Brain microvascular endothelial cell (primary cell): ENCODE results near the gene ZDHHC19.
"Not testable (repeated sequence)": the region's sequence is repeated elsewhere in the genome, so short reads cannot be mapped to it uniquely, and the experiment has no call there.

Experiments used
- DNase-seq: peaks from one replicate; pipeline ENCODE4 v3.0.0-alpha.2; 2020
- H3K27ac ChIP-seq: fragments of 250-450 bp; sonication (Bioruptor Pico); 2 replicates; pipeline ENCODE4 v1.5.1; 2020; ENCODE audit warnings: mild to moderate bottlenecking, moderate library complexity
- H3K27me3 ChIP-seq: fragments of 250-450 bp; sonication (Bioruptor Pico); replicated peaks from 2 replicates; pipeline ENCODE4 v1.5.1; 2020; ENCODE audit warnings: mild to moderate bottlenecking
- H3K36me3 ChIP-seq: fragments of 250-450 bp; sonication (Bioruptor Pico); replicated peaks from 2 replicates; pipeline ENCODE4 v1.5.1; 2020; ENCODE audit warnings: mild to moderate bottlenecking
- H3K4me3 ChIP-seq: 2 replicates; pipeline ENCODE4 v1.5.1; 2011; ENCODE audit warnings: low read depth, mild to moderate bottlenecking, control low read depth, low read length, moderate library complexity
- CTCF ChIP-seq: IDR thresholded peaks from 2 replicates; pipeline ENCODE4 v1.5.1; 2011; ENCODE audit warnings: low read depth, mild to moderate bottlenecking, moderate library complexity, low read length, control low read depth, inconsistent platforms; ENCODE audit errors: missing control alignments
- in situ Hi-C: cut with HindIII; loops from 2 replicates; pipeline ENCODE4 v1.10.0; 2017; ENCODE audit warnings: low sequenced_read_pairs, low pct_ligation_motif_present

Gene ZDHHC19

GRCh38 chr3:196246612-196247308, 35.6 kb upstream of the ZDHHC19 start:
- DNase-seq: peak; percentile 76
- no peak overlapping the region for H3K4me3 ChIP-seq
- peak overlapping the region; percentile 60 for H3K27ac ChIP-seq
- in situ Hi-C loops: no loop called here
- H3K27me3 ChIP-seq: no peaks in the 10 kb centered on the region
- TF ChIP-seq CTCF: no peak
- peaks cover 34% of the 10 kb centered on the region for H3K36me3 ChIP-seq

- H3K36me3 ChIP-seq: peaks cover 48% of the 10 kb centered on the region
These were observed 33.0 kb upstream of the ZDHHC19 start for GRCh38 chr3:196244166-196244565.

GRCh38 chr3:196241704-196242103, 30.5 kb upstream of the ZDHHC19 start:
- no peak for DNase-seq
- Histone ChIP-seq H3K4me3 (no peak overlapping the region), H3K27me3 (no peaks in the 10 kb centered on the region), H3K36me3 (peaks cover 48% of the 10 kb centered on the region), H3K27ac (no peak overlapping the region)
- in situ Hi-C loops: no loop called here
- no peak for TF ChIP-seq CTCF

More at GRCh38 chr3:196244166-196244565, 33.0 kb upstream of the ZDHHC19 start:
- DNase-seq, H3K27me3 ChIP-seq, H3K27ac ChIP-seq, in situ Hi-C loops, H3K4me3 ChIP-seq: not testable (repeated sequence)

- in situ Hi-C loops: no loop called here
- no peak for TF ChIP-seq CTCF
- peaks cover 40% of the 10 kb centered on the region for H3K36me3 ChIP-seq
These were observed 29.2 kb upstream of the ZDHHC19 start for GRCh38 chr3:196240424-196240823.

GRCh38 chr3:196238612-196239560, 27.7 kb upstream of the ZDHHC19 start:
- H3K27me3 ChIP-seq: no peaks in the 10 kb centered on the region
- H3K27ac ChIP-seq: peak overlapping the region; percentile 47
- in situ Hi-C loops: no loop called here
- H3K4me3 ChIP-seq: no peak overlapping the region
- H3K36me3 ChIP-seq: peaks cover 38% of the 10 kb centered on the region
- TF ChIP-seq CTCF: no peak
- DNase-seq: peak; percentile 56

More at GRCh38 chr3:196240424-196240823, 29.2 kb upstream of the ZDHHC19 start:
- no peak overlapping the region for H3K4me3 ChIP-seq
- H3K27me3 ChIP-seq: no peaks in the 10 kb centered on the region
- H3K27ac ChIP-seq: no peak overlapping the region
- DNase-seq: no peak

- no peak for TF ChIP-seq CTCF
- H3K36me3 ChIP-seq: peaks cover 38% of the 10 kb centered on the region
- in situ Hi-C loops: no loop called here
- no peak overlapping the region for H3K4me3 ChIP-seq
- no peak for DNase-seq
- no peaks in the 10 kb centered on the region for H3K27me3 ChIP-seq
- H3K27ac ChIP-seq: no peak overlapping the region
These were observed 26.0 kb upstream of the ZDHHC19 start for GRCh38 chr3:196237203-196237602.
